SJCRH30 (cell line): ENCODE results near the gene WDR7. TPM values are rescaled to one million over a fixed set of nuclear protein-coding genes. Genes with fewer than 3 reads are reported as not detected.
A peak's percentile ranks its signal among the peaks of the same experiment; 100 is the strongest.

Source experiments
- DNase-seq, 2 experiments: peaks; one replicate each; pipeline ENCODE4 v3.0.0-alpha.2; 2015 to 2020
- H3K27ac ChIP-seq: fragments of 250-450 bp; sonication (Bioruptor Pico); 2 replicates; pipeline ENCODE4 v1.5.1; 2020; ENCODE audit warnings: mild to moderate bottlenecking, moderate library complexity
- H3K27me3 ChIP-seq: fragments of 250-450 bp; sonication (Bioruptor Pico); 2 replicates; pipeline ENCODE4 v1.5.1; 2020; ENCODE audit warnings: mild to moderate bottlenecking, moderate library complexity
- H3K36me3 ChIP-seq: fragments of 250-450 bp; sonication (Bioruptor Pico); 2 replicates; pipeline ENCODE4 v1.5.1; 2020; ENCODE audit warnings: mild to moderate bottlenecking, moderate library complexity
- H3K4me1 ChIP-seq: fragments of 250-450 bp; sonication (Bioruptor Pico); 2 replicates; pipeline ENCODE4 v1.5.1; 2020; ENCODE audit warnings: mild to moderate bottlenecking, moderate library complexity
- H3K4me3 ChIP-seq: fragments of 250-450 bp; sonication (Bioruptor Pico); 2 replicates; pipeline ENCODE4 v1.5.1; 2020; ENCODE audit warnings: mild to moderate bottlenecking, moderate library complexity
- H3K9me3 ChIP-seq: fragments of 250-450 bp; sonication (Bioruptor Pico); replicated peaks from 2 replicates; pipeline ENCODE4 v1.5.1; 2020; ENCODE audit warnings: mild to moderate bottlenecking, moderate library complexity
- total RNA-seq: library from RNA; depleted of rRNA; stranded (reverse); fragments of >200 nt; shearing (Covaris generic); gene quantifications from 2 replicates; pipeline ENCODE4 v1.2.3, GENCODE V29; 2014

Gene WDR7
- total RNA-seq, 1 experiment from 2014 or later, result 9.8 TPM

- no peaks in the 10 kb centered on the region for H3K9me3 ChIP-seq
- no peaks in the 10 kb centered on the region for H3K4me1 ChIP-seq
- no peak overlapping the region for H3K4me3 ChIP-seq
- H3K36me3 ChIP-seq, result no peaks in the 10 kb centered on the region
- no peaks in the 10 kb centered on the region for H3K27me3 ChIP-seq
- no peak for DNase-seq
- no peak overlapping the region for H3K27ac ChIP-seq
Observed at GRCh38 chr18:57059366-57059765, 408.2 kb downstream of the WDR7 start.

- DNase-seq, result no peak
- Histone ChIP-seq H3K9me3 (no peaks in the 10 kb centered on the region), H3K36me3 (no peaks in the 10 kb centered on the region), H3K27me3 (no peaks in the 10 kb centered on the region), H3K27ac (no peak overlapping the region), H3K4me1 (no peaks in the 10 kb centered on the region), H3K4me3 (no peak overlapping the region)
Observed at GRCh38 chr18:57060814-57061213, 409.7 kb downstream of the WDR7 start.

DNA sequence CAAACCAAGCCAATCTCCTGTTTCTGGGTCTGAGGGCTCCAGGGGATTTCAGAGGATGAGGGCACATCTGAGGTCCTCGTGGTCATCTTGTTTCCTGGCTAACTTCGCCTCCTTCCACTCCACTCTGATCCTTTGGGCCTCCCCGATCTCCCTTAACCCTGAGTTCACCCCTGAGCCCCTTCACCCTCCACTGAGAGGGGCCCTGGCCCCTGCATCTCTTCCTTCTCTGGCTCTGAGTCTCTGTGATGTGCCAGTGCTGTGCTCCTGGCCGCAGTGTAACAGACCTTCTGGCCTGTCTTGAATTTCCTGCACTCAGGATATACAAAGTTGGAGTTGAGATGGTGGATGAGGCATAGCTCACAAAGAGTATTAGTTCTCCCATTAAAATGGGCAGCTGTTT lies 411.0 kb downstream of the WDR7 start:
- Histone ChIP-seq H3K36me3 (no peaks in the 10 kb centered on the region), H3K4me3 (no peak overlapping the region), H3K27ac (no peak overlapping the region), H3K4me1 (no peaks in the 10 kb centered on the region), H3K9me3 (no peaks in the 10 kb centered on the region), H3K27me3 (no peaks in the 10 kb centered on the region)
- no peak for DNase-seq

DNA sequence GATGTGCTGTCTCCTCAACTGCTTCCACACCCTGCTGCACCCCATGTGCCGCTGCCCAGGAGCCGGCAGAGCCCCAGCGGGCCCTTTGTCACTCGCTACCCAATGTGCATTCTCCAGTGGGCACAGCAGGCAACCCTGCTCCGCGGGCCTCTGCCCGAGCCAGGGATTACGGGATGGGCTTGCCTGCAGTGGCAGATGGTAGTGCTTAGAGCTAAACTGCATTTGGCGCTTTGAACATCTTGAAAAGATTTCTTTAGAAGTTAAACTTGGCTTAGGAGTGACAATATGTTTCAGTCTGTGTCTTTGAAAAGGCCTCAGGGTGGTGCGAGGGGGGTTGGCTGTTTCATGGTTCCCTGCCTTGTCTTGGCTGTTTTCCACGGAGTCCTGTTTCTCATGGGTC lies 411.7 kb downstream of the WDR7 start:
- H3K27ac ChIP-seq, result no peak overlapping the region
- no peaks in the 10 kb centered on the region for H3K9me3 ChIP-seq
- no peaks in the 10 kb centered on the region for H3K27me3 ChIP-seq
- DNase-seq, result no peak
- H3K4me1 ChIP-seq, result no peaks in the 10 kb centered on the region
- H3K36me3 ChIP-seq, result no peaks in the 10 kb centered on the region
- no peak overlapping the region for H3K4me3 ChIP-seq

- Histone ChIP-seq H3K4me3 (no peak overlapping the region), H3K9me3 (no peaks in the 10 kb centered on the region), H3K27ac (no peak overlapping the region), H3K27me3 (no peaks in the 10 kb centered on the region), H3K36me3 (no peaks in the 10 kb centered on the region), H3K4me1 (no peaks in the 10 kb centered on the region)
- DNase-seq, result no peak
Observed at GRCh38 chr18:57063601-57064103, 412.5 kb downstream of the WDR7 start.

GRCh38 chr18:57073501-57074187 lies 422.5 kb downstream of the WDR7 start:
- no peaks in the 10 kb centered on the region for H3K9me3 ChIP-seq
- no peak overlapping the region for H3K4me3 ChIP-seq
- no peaks in the 10 kb centered on the region for H3K27me3 ChIP-seq
- H3K36me3 ChIP-seq, result no peaks in the 10 kb centered on the region
- DNase-seq, result no peak
- H3K4me1 ChIP-seq, result no peaks in the 10 kb centered on the region
- H3K27ac ChIP-seq, result no peak overlapping the region

GRCh38 chr18:57075716-57076400 lies 424.7 kb downstream of the WDR7 start:
- Histone ChIP-seq H3K4me1 (no peaks in the 10 kb centered on the region), H3K27me3 (no peaks in the 10 kb centered on the region), H3K4me3 (no peak overlapping the region), H3K9me3 (no peaks in the 10 kb centered on the region), H3K27ac (no peak overlapping the region), H3K36me3 (no peaks in the 10 kb centered on the region)
- no peak for DNase-seq

DNA sequence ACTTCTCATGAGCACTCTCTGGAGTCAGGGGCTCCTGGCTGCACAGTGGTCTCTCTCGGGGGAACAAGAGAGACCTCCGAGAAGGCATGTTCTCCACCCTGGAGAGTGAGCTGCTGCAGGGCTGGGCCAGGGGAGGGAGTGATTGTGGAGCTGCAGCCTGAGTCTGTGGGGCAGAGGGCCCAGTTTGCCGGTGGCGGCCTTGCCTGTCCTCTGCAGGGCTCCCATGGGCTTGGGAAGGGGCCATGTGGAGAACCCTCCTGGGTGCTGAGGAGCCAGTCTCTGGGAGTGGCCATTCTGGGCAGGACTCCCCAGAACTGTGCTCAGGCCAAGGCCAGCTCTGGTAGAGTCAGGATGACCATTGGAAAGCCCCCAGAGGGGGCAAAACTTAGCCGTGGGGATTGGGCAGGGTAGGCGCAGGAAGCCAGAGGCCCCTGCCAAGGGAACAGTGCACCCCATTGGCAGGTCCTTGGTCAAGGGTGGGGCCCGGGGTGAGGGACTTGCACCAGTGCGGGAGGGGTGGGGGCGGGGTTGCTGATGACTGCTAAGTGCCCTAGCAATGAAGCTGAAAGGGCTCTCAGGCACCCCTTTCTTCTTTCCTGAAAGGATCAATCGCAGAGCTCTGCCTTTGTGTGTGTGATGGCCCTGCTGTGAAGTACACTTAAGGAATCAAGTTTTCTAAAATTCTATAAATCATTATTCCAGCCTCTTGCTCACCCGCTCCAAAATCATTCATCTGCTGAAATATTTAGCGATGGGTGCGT lies 426.0 kb downstream of the WDR7 start:
- H3K4me3 ChIP-seq, result no peak overlapping the region
- H3K9me3 ChIP-seq, result no peaks in the 10 kb centered on the region
- H3K4me1 ChIP-seq, result no peaks in the 10 kb centered on the region
- DNase-seq, result no peak
- no peaks in the 10 kb centered on the region for H3K27me3 ChIP-seq
- H3K27ac ChIP-seq, result no peak overlapping the region
- no peaks in the 10 kb centered on the region for H3K36me3 ChIP-seq

GRCh38 chr18:57077786-57078552 lies 426.8 kb downstream of the WDR7 start:
- H3K27ac ChIP-seq, result no peak overlapping the region
- no peaks in the 10 kb centered on the region for H3K36me3 ChIP-seq
- H3K9me3 ChIP-seq, result no peaks in the 10 kb centered on the region
- no peaks in the 10 kb centered on the region for H3K4me1 ChIP-seq
- DNase-seq, result no peak
- no peak overlapping the region for H3K4me3 ChIP-seq
- H3K27me3 ChIP-seq, result no peaks in the 10 kb centered on the region

GRCh38 chr18:57078614-57079013 lies 427.5 kb downstream of the WDR7 start:
- DNase-seq, result no peak
- no peak overlapping the region for H3K4me3 ChIP-seq

GRCh38 chr18:57080479-57080878 lies 429.3 kb downstream of the WDR7 start:
- Histone ChIP-seq H3K9me3 (no peaks in the 10 kb centered on the region), H3K4me3 (no peak overlapping the region), H3K36me3 (no peaks in the 10 kb centered on the region), H3K27me3 (no peaks in the 10 kb centered on the region), H3K4me1 (no peaks in the 10 kb centered on the region), H3K27ac (no peak overlapping the region)
- DNase-seq, result no peak

More at GRCh38 chr18:57078614-57079013, 427.5 kb downstream of the WDR7 start:
- Histone ChIP-seq H3K9me3 (no peaks in the 10 kb centered on the region), H3K4me1 (no peaks in the 10 kb centered on the region), H3K27ac (no peak overlapping the region), H3K36me3 (no peaks in the 10 kb centered on the region), H3K27me3 (no peaks in the 10 kb centered on the region)

DNA sequence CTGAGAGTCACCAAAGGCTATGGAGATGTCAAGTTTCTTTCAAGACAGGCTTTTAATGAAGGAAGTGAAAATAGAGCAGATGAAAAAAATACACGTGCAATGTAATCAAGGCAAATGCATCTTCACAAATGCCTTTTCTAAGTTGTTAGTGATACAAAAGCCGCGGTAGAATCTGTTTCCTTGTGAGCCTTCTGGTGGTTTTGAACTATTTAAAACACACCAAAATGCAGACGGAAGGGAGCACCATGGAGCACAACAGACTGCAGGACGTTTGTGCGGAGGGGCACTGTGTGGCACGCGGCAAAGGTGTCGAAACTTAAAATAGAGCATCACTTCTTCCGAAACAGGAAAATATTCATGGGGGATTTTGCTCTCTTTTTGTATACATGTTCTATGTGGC lies 430.7 kb downstream of the WDR7 start:
- Histone ChIP-seq H3K9me3 (no peaks in the 10 kb centered on the region), H3K36me3 (no peaks in the 10 kb centered on the region), H3K4me1 (no peaks in the 10 kb centered on the region), H3K27me3 (no peaks in the 10 kb centered on the region), H3K27ac (no peak overlapping the region), H3K4me3 (no peak overlapping the region)
- no peak for DNase-seq

DNA sequence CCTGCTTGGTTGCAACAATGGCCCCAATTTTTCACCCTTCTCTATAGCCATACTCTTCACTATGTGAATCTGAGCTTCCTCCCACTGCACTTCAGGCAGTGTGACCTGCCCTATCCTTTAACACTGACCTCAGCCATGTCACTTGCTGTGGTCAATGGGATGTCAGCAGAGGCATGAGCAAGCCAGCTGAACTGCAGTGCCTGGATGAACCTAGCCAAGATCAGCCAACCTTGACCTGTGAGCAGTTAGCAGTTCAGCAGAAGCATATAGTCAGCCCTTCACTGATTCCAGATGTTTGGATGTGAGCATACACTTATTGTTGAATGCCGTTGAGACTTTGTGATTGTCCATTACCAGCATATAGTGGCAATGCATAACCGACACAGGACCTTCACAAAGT lies 432.3 kb downstream of the WDR7 start:
- no peaks in the 10 kb centered on the region for H3K27me3 ChIP-seq
- no peak for DNase-seq
- H3K36me3 ChIP-seq, result no peaks in the 10 kb centered on the region
- no peak overlapping the region for H3K27ac ChIP-seq
- no peaks in the 10 kb centered on the region for H3K4me1 ChIP-seq
- no peak overlapping the region for H3K4me3 ChIP-seq
- H3K9me3 ChIP-seq, result no peaks in the 10 kb centered on the region

DNA sequence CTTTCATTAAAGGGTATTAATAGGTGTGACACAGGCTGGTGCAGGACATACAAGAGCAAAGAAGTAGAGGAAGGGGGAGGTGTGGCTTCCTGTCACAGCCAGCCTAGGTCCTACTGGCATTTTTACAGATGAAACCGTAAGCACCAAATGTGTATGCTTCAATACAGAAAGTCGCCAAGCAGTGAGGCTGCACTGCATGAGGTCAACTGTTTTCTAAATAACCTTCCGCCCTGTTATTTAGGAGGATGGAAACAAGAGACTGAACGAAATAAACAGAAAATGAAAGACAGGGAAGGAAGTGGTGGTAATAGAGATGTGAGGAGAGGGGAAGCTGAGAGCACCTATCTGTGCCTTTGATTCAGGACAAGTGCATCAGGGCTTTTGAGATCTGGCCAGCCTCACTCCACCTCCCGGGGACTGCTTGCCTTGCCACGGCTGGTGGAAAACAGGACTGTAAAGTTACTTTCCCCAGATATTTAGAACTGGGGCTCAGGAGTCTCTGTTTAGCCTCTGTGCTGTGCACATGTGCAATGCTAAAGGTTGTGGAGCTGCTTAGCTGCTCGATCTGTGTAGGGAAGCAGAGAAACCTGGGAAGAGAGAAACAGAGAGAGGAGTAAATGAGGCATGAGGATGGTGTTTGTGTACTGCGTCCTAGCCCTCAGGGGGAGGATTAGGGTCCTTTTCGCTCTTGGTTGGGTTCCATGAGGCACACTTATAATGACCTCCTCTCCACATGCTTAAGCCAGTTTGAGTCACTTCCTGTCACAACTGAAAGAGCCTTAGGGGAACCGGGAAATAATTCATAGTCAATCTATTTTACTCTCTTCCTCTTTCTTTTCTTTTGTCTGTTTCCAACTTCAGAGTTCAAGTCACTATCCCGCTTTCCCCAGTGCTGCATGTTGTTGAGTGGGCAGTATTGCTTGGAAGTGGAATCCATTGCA lies 433.4 kb downstream of the WDR7 start:
- no peak overlapping the region for H3K4me3 ChIP-seq
- DNase-seq, result peak in 1 of 2 experiments; percentile 6
- H3K9me3 ChIP-seq, result no peaks in the 10 kb centered on the region
- H3K4me1 ChIP-seq, result no peaks in the 10 kb centered on the region
- no peaks in the 10 kb centered on the region for H3K27me3 ChIP-seq
- H3K36me3 ChIP-seq, result no peaks in the 10 kb centered on the region
- H3K27ac ChIP-seq, result no peak overlapping the region
